ENCODE results near the gene SLC2A13. TPM values are rescaled to one million over a fixed set of nuclear protein-coding genes. Genes with fewer than 3 reads are reported as not detected.

Gene SLC2A13
- total RNA-seq, 1 donor from 2014 or later = 11.6 TPM

- Histone ChIP-seq H3K27me3 (ENCODE audit: low read depth) (no peaks in the 10 kb centered on the region), H3K9me3 (peaks cover 21% of the 10 kb centered on the region), H3K36me3 (no peaks in the 10 kb centered on the region), H3K4me3 (no peak overlapping the region), H3K4me1 (no peaks in the 10 kb centered on the region), H3K27ac (no peak overlapping the region)
- no peak for DNase-seq
- intact Hi-C loops (cut with DNase I) = no loop called here
- no peak for ATAC-seq
- TF ChIP-seq CTCF (IDR thresholded peaks at IDR 0.05) = no peak
These were observed 105.0 kb downstream of the SLC2A13 start for GRCh38 chr12:40000884-40001283.

DNA sequence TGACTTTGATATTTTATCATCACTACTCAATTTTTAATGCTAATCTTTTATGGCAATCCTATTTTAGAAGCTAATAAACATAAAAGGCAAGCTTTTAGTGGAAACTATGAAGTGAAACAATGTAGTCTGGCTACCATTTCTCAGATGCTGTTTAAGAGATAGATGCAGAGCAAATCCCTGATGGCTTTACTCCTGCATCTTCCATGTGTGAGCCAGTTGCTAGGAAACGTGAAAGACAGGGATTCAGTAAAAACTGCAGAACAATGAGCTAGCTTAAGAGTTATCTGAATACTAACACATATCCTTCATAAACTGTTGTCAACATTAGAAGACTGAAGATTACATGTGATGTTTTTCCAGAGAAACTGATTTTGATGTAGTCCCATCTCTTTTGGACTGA is 112.6 kb downstream of the SLC2A13 start:
- Histone ChIP-seq H3K36me3 (no peaks in the 10 kb centered on the region), H3K27me3 (ENCODE audit: low read depth) (no peaks in the 10 kb centered on the region), H3K4me1 (no peaks in the 10 kb centered on the region), H3K4me3 (no peak overlapping the region), H3K9me3 (peaks cover 4% of the 10 kb centered on the region), H3K27ac (no peak overlapping the region)
- TF ChIP-seq CTCF (IDR thresholded peaks at IDR 0.05) = no peak
- DNase-seq = no peak
- intact Hi-C loops (cut with DNase I) = loop anchor here (10.0 kb wide), 1 partner anchor 228 kb away; no protein-coding TSS in a partner anchor
- ATAC-seq = no peak

GRCh38 chr12:39990122-39991101 is 115.5 kb downstream of the SLC2A13 start:
- no peaks in the 10 kb centered on the region for H3K4me1 ChIP-seq
- DNase-seq (peak; percentile 56), ATAC-seq (peak; percentile 83 to 89)
- no peak overlapping the region for H3K4me3 ChIP-seq
- TF ChIP-seq CTCF (IDR thresholded peaks at IDR 0.05) = peak; percentile 83
- no peak overlapping the region for H3K27ac ChIP-seq
- intact Hi-C loops (cut with DNase I) = loop anchor here (10.0 kb wide), 1 partner anchor 226 kb away; no protein-coding TSS in a partner anchor
- H3K27me3 ChIP-seq (ENCODE audit: low read depth) = no peaks in the 10 kb centered on the region
- H3K36me3 ChIP-seq = no peaks in the 10 kb centered on the region
- H3K9me3 ChIP-seq = no peaks in the 10 kb centered on the region

DNA sequence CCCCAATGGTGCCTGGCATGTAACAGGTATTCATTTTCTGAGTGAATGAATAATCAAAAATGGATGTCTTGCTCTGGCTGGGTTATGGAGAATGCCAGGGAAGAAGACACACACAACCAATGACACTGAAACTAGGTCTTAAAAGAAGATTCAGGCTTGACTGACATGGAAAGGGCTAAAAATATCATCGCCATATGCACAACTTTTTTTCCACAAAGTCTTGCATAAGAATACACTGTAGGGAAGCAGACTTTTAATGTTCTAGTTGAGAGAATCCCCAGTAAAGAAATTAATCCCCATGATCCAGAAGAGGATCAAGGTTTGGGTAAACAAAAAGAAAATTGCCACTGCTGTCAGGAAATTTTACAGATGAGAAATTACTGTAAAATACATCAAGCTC is 116.4 kb downstream of the SLC2A13 start:
- no peak for TF ChIP-seq CTCF (IDR thresholded peaks at IDR 0.05)
- intact Hi-C loops (cut with DNase I) = no loop called here
- H3K36me3 ChIP-seq = no peaks in the 10 kb centered on the region
- no peaks in the 10 kb centered on the region for H3K4me1 ChIP-seq
- ATAC-seq = no peak
- no peak overlapping the region for H3K4me3 ChIP-seq
- H3K9me3 ChIP-seq = no peaks in the 10 kb centered on the region
- no peak for DNase-seq
- H3K27ac ChIP-seq = no peak overlapping the region
- no peaks in the 10 kb centered on the region for H3K27me3 ChIP-seq (ENCODE audit: low read depth)

DNA sequence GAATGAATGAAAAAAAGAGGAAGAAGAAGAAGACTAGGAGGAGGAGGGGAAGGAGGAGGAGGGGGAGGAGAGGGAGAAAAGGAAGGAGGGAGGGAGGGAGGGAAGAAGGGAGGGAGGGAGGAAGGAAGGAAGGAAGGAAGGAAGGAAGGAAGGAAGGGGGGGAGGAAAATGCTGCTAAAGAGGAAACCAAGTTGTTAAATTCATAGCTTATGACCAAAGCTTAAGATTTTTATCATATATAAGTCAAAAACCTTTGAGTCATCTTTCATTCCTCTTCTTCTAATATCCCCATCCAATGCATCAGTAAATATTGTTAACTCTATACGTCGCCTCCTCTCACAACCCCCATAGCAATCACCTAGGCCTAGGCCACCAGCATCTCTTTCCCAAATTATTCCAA is 117.3 kb downstream of the SLC2A13 start:
- no peak for ATAC-seq
- Histone ChIP-seq H3K27ac (no peak overlapping the region), H3K4me1 (no peaks in the 10 kb centered on the region), H3K9me3 (no peaks in the 10 kb centered on the region), H3K27me3 (ENCODE audit: low read depth) (no peaks in the 10 kb centered on the region), H3K36me3 (no peaks in the 10 kb centered on the region), H3K4me3 (no peak overlapping the region)
- TF ChIP-seq CTCF (IDR thresholded peaks at IDR 0.05) = no peak
- DNase-seq = no peak
- intact Hi-C loops (cut with DNase I) = no loop called here

All from lower lobe of right lung (tissue), 2 donors.